PFSK-1 (cell line): Measurements from ENCODE around the gene ROBO1.

ENCODE experiments used
- POLR2AphosphoS5 ChIP-seq: IDR thresholded peaks from 2 replicates; pipeline ENCODE4 v1.6.1; 2012; ENCODE audit warnings: low read depth, mild to moderate bottlenecking, control low read depth, low read length, moderate library complexity
- SIN3A ChIP-seq: IDR thresholded peaks from 2 replicates; pipeline ENCODE4 v1.6.1; 2012; ENCODE audit warnings: mild to moderate bottlenecking, low read length, moderate library complexity, borderline replicate concordance; ENCODE audit not compliant: insufficient read depth
- TF ChIP-seq, protein P1 (sequence below), 2 experiments: IDR thresholded peaks; 2 replicates each; pipeline versions ENCODE4 v1.6.1 to v1.8.0; 2011 to 2012; ENCODE audit warnings: low read depth in 2 of 2, low read length in 2 of 2, control low read depth in 1 of 2, inconsistent platforms in 1 of 2, mild to moderate bottlenecking in 1 of 2, moderate library complexity in 1 of 2; ENCODE audit not compliant: insufficient read depth in 1 of 2

DNA sequence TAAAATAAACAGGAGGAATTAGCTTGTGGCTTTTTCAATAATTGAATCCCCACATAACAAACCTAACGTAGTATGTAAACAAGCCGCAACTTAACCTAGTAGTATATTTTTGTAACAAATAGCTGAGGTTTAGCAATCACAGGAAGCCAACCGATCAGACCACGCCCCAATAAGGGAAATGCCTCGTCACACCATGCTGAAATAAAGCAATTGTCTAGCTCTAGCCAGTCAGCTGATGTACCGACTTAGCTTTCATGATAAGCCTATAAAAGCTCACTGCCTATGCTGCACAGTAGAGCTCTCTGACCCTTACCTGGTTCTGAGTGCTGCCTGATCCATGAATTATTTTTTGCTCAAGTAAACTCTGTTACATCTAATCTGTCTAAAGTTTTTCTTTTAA is 208.9 kb downstream of the ROBO1 start:
- TF ChIP-seq, protein P1, sequence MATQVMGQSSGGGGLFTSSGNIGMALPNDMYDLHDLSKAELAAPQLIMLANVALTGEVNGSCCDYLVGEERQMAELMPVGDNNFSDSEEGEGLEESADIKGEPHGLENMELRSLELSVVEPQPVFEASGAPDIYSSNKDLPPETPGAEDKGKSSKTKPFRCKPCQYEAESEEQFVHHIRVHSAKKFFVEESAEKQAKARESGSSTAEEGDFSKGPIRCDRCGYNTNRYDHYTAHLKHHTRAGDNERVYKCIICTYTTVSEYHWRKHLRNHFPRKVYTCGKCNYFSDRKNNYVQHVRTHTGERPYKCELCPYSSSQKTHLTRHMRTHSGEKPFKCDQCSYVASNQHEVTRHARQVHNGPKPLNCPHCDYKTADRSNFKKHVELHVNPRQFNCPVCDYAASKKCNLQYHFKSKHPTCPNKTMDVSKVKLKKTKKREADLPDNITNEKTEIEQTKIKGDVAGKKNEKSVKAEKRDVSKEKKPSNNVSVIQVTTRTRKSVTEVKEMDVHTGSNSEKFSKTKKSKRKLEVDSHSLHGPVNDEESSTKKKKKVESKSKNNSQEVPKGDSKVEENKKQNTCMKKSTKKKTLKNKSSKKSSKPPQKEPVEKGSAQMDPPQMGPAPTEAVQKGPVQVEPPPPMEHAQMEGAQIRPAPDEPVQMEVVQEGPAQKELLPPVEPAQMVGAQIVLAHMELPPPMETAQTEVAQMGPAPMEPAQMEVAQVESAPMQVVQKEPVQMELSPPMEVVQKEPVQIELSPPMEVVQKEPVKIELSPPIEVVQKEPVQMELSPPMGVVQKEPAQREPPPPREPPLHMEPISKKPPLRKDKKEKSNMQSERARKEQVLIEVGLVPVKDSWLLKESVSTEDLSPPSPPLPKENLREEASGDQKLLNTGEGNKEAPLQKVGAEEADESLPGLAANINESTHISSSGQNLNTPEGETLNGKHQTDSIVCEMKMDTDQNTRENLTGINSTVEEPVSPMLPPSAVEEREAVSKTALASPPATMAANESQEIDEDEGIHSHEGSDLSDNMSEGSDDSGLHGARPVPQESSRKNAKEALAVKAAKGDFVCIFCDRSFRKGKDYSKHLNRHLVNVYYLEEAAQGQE (IDR thresholded peaks at IDR 0.05; ENCODE audit: insufficient read depth in 1 of 2, low read depth in 2 of 2, low read length in 2 of 2), result no peak
- TF ChIP-seq SIN3A, result no peak
- TF ChIP-seq POLR2AphosphoS5, result no peak
